PC-9 (cell line): ENCODE data around the gene MTMR10. TPM values are rescaled to one million over a fixed set of nuclear protein-coding genes. Genes with fewer than 3 reads are reported as not detected.

Experiments used
- BruUV-seq: library from RNA; stranded (reverse); fragments of 400-500 nt; replicated peaks from 2 replicates; lab custom pipeline; 2021; lab: Mats Ljungman, UMichigan
- CTCF ChIA-PET: fragments of 300-600 bp; sonication (Branson Sonifier 250); formaldehyde crosslinking; loops from one replicate; lab custom pipeline; 2022; ENCODE audit warnings: antibody characterized with exemption; lab: Charles Lee
- POLR2A ChIA-PET: fragments of 300-600 bp; sonication (Branson Sonifier 250); formaldehyde crosslinking; loops from one replicate; lab custom pipeline; 2022; ENCODE audit warnings: antibody characterized with exemption; ENCODE audit not compliant: unreplicated experiment; lab: Charles Lee
- DNase-seq, 2 experiments: peaks; one replicate each; pipeline versions ENCODE4 v3.0.0 to v3.0.0-alpha.2; 2015 to 2022; ENCODE audit warnings: mixed read lengths in 1 of 2
- H2AFZ ChIP-seq: fragments of 200-600 bp; sonication (generic); 2 replicates; pipeline ENCODE4 v1.8.1; 2017; ENCODE audit warnings: antibody characterized with exemption
- H3F3A ChIP-seq: fragments of 200-600 bp; sonication (generic); 2 replicates; pipeline ENCODE4 v1.8.1; 2017; ENCODE audit warnings: antibody characterized with exemption, mild to moderate bottlenecking, low read depth; ENCODE audit not compliant: insufficient read depth
- H3K27ac ChIP-seq: fragments of 200-600 bp; sonication (generic); 2 replicates; pipeline ENCODE4 v1.6.1; 2016; ENCODE audit warnings: mixed run types
- H3K27me3 ChIP-seq: fragments of 200-600 bp; sonication (generic); 2 replicates; pipeline ENCODE4 v1.6.1; 2016; ENCODE audit warnings: low read depth, mixed run types; ENCODE audit not compliant: insufficient read depth
- H3K36me3 ChIP-seq: fragments of 200-600 bp; sonication (generic); 2 replicates; pipeline ENCODE4 v1.6.1; 2016; ENCODE audit warnings: low read depth, mixed run types
- H3K4me1 ChIP-seq: fragments of 200-600 bp; sonication (generic); replicated peaks from 2 replicates; pipeline ENCODE4 v1.6.1; 2016; ENCODE audit warnings: mixed run types; ENCODE audit not compliant: insufficient read depth
- H3K4me2 ChIP-seq: fragments of 200-600 bp; sonication (generic); 2 replicates; pipeline ENCODE4 v1.6.1; 2017; ENCODE audit warnings: mixed run types
- H3K4me3 ChIP-seq: fragments of 200-600 bp; sonication (generic); 2 replicates; pipeline ENCODE4 v1.6.1; 2016; ENCODE audit warnings: mixed run types
- H3K79me2 ChIP-seq: fragments of 200-600 bp; sonication (generic); 2 replicates; pipeline ENCODE4 v1.6.1; 2017; ENCODE audit warnings: low read depth, mixed run types
- H3K9me2 ChIP-seq: fragments of 200-600 bp; sonication (generic); 2 replicates; pipeline ENCODE4 v1.8.1; 2017; ENCODE audit warnings: mild to moderate bottlenecking; ENCODE audit not compliant: insufficient read depth
- H3K9me3 ChIP-seq: fragments of 200-600 bp; sonication (generic); 2 replicates; pipeline ENCODE4 v1.8.1; 2016; ENCODE audit warnings: low read depth; ENCODE audit not compliant: insufficient read depth
- H4K20me1 ChIP-seq: fragments of 200-600 bp; sonication (generic); 2 replicates; pipeline ENCODE4 v1.8.1; 2017; ENCODE audit not compliant: insufficient read depth
- EZH2 ChIP-seq: fragments of 200-600 bp; sonication (generic); IDR thresholded peaks from 2 replicates; pipeline ENCODE4 v1.8.0; 2017; ENCODE audit warnings: antibody characterized with exemption, low read depth
- intact Hi-C: fragments of 100-400 bp; cut with micrococcal nuclease; formaldehyde crosslinking; loops from one replicate; pipeline ENCODE4 v1.10.0; 2022; ENCODE audit not compliant: unreplicated experiment
- total RNA-seq: library from RNA; stranded (reverse); gene quantifications from 2 replicates; pipeline ENCODE4 v1.2.3, GENCODE V29; 2021
- TF ChIP-seq, protein P1 (sequence below): fragments of 200-600 bp; sonication (generic); conservative IDR thresholded peaks from 2 replicates; pipeline ENCODE4 v1.6.1; 2017; ENCODE audit warnings: mixed run types, antibody characterized with exemption, mild to moderate bottlenecking, moderate library complexity

Gene MTMR10
- total RNA-seq, 1 experiment from 2014 or later, result 6.2 TPM

GRCh38 chr15:31005660-31006059 lies 14.2 kb upstream of the MTMR10 start:
- intact Hi-C loops, result no loop called here
- Histone ChIP-seq H3K27me3 (peaks cover 63% of the 10 kb centered on the region), H4K20me1 (no peaks in the 10 kb centered on the region), H3K36me3 (no peaks in the 10 kb centered on the region), H3K9me3 (no peaks in the 10 kb centered on the region), H3K4me3 (no peak overlapping the region), H3F3A (no peaks in the 10 kb centered on the region), H3K9me2 (no peaks in the 10 kb centered on the region), H3K4me1 (no peaks in the 10 kb centered on the region), H3K79me2 (no peaks in the 10 kb centered on the region), H2AFZ (no peak overlapping the region), H3K27ac (no peak overlapping the region), H3K4me2 (no peak overlapping the region)
- no peak for DNase-seq
- BruUV-seq, result no TSS peak
- no peak for TF ChIP-seq EZH2
- TF ChIP-seq, protein P1, sequence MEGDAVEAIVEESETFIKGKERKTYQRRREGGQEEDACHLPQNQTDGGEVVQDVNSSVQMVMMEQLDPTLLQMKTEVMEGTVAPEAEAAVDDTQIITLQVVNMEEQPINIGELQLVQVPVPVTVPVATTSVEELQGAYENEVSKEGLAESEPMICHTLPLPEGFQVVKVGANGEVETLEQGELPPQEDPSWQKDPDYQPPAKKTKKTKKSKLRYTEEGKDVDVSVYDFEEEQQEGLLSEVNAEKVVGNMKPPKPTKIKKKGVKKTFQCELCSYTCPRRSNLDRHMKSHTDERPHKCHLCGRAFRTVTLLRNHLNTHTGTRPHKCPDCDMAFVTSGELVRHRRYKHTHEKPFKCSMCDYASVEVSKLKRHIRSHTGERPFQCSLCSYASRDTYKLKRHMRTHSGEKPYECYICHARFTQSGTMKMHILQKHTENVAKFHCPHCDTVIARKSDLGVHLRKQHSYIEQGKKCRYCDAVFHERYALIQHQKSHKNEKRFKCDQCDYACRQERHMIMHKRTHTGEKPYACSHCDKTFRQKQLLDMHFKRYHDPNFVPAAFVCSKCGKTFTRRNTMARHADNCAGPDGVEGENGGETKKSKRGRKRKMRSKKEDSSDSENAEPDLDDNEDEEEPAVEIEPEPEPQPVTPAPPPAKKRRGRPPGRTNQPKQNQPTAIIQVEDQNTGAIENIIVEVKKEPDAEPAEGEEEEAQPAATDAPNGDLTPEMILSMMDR, result no peak
- ChIA-PET CTCF (no interaction called here), POLR2A (no interaction called here)

DNA sequence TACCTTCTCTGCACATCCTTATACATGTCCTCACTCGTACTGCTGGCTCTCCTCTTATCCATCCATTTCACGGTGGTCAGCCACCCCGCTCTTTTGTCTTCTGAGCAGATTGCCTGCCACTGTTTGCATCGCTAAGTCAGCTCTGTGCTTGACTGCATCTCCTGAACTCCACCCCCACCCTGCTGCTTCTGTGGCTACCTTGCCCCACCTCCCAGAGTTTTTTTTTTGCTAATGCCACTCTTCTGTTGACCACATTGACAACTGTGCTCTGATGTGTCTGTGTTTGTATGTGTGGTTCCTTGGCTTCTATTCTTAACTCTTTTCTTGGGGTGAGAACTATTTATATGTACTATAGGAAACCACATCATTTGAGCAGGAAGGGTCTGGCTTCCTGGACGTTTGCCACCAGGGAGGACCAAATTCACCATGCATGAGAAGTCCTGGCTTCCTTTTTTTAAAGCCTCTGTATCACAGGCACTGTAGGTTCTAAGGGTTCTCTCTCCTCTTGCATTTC lies 12.8 kb upstream of the MTMR10 start:
- no peaks in the 10 kb centered on the region for H3K9me3 ChIP-seq
- intact Hi-C loops, result no loop called here
- H2AFZ ChIP-seq, result no peak overlapping the region
- H3K4me2 ChIP-seq, result no peak overlapping the region
- H3K36me3 ChIP-seq, result no peaks in the 10 kb centered on the region
- no peaks in the 10 kb centered on the region for H3F3A ChIP-seq
- no peak overlapping the region for H3K27ac ChIP-seq
- no peaks in the 10 kb centered on the region for H3K9me2 ChIP-seq
- no peaks in the 10 kb centered on the region for H4K20me1 ChIP-seq
- CTCF ChIA-PET, result no interaction called here
- TF ChIP-seq EZH2, result no peak
- TF ChIP-seq, protein P1, result no peak
- no peaks in the 10 kb centered on the region for H3K4me1 ChIP-seq
- peaks cover 69% of the 10 kb centered on the region for H3K27me3 ChIP-seq
- POLR2A ChIA-PET, result no interaction called here
- DNase-seq, result no peak
- no peaks in the 10 kb centered on the region for H3K79me2 ChIP-seq
- no TSS peak for BruUV-seq
- H3K4me3 ChIP-seq, result no peak overlapping the region

- no peaks in the 10 kb centered on the region for H3K36me3 ChIP-seq
- H3K9me2 ChIP-seq, result no peaks in the 10 kb centered on the region
- no TSS peak for BruUV-seq
- no peak overlapping the region for H2AFZ ChIP-seq
- no peaks in the 10 kb centered on the region for H3K4me1 ChIP-seq
- H3F3A ChIP-seq, result no peaks in the 10 kb centered on the region
- H4K20me1 ChIP-seq, result no peaks in the 10 kb centered on the region
- peaks cover 65% of the 10 kb centered on the region for H3K27me3 ChIP-seq
- H3K4me3 ChIP-seq, result no peak overlapping the region
- no peak overlapping the region for H3K27ac ChIP-seq
- no peak for DNase-seq
- H3K9me3 ChIP-seq, result no peaks in the 10 kb centered on the region
- POLR2A ChIA-PET, result no interaction called here
- no peak overlapping the region for H3K4me2 ChIP-seq
- no peaks in the 10 kb centered on the region for H3K79me2 ChIP-seq
- CTCF ChIA-PET, result no interaction called here
- intact Hi-C loops, result no loop called here
- TF ChIP-seq EZH2, result no peak
- TF ChIP-seq, protein P1, result no peak
Observed at GRCh38 chr15:31001702-31002101, 10.3 kb upstream of the MTMR10 start.
